ENCODE measurements around the gene VCP. TPM values are rescaled to one million over a fixed set of nuclear protein-coding genes. Genes with fewer than 3 reads are reported as not detected.

Gene VCP
- total RNA-seq, 8 experiments from 2014 or later = 112 to 342 (median 164) TPM

DNA sequence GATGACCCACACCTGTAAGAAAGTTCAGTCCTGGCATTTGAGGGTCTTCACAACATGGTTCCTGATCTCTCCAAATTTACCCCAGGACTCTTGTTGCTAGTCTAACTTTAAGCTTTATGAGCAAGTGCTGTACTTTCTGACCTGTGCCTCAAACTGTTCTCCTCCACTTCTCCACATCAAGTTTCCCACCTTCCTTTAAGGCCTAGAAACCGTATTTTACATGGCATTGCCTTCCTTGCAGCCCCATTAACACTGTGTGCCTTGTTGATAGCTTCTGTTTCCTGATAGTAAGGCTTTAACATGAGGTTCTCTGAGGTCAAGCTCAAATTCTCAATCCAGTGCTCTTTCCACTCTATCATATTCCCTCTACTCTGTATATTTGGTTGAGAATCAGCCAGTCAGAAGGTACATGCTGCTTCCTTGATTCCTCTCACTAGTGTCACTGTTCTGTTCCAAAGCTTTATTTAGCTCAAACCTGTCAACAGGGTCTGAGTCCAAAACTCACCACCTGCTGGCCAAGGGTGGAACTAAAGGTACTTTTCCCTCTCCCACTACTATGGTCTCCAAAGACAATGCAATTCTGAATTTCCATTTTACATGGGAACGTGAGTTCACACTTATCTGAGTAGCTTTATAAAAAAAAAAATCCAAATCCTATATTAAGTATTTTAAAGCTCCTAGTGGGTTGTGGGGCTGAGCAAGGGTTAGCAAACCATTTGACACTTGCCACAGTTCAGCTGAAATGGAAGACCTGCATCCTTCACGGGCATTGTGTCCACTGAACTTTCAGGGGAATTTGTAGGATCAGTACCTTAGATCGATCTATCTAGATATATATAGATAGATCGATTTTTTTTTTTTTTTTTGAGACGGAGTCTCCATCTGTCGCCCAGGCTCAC is 21.1 kb downstream of the VCP start:
- no peak overlapping the region for H3K4me3 ChIP-seq
- no peak overlapping the region for H3K27ac ChIP-seq
- in situ Hi-C loops (cut with MboI; ENCODE audit: low pct_unique_long_range_greater_than_20kb in 2 of 9, low sequenced_read_pairs in 9 of 9, unreplicated experiment in 9 of 9) = no loop called here
- WGBS, 10 experiments = 80 to 100% (median 86%) methylated on average over 2 to 7 of the region's 7 CpGs; no CpG with 5 or more reads in 1 of the 10 experiments
- no peaks in the 10 kb centered on the region for H3K4me1 ChIP-seq (replicated peaks in 1 of 2)
- peak in 4 of 8 experiments; percentile 36 to 66 (median 50) for ATAC-seq (replicated peaks in 6 of 8)

DNA sequence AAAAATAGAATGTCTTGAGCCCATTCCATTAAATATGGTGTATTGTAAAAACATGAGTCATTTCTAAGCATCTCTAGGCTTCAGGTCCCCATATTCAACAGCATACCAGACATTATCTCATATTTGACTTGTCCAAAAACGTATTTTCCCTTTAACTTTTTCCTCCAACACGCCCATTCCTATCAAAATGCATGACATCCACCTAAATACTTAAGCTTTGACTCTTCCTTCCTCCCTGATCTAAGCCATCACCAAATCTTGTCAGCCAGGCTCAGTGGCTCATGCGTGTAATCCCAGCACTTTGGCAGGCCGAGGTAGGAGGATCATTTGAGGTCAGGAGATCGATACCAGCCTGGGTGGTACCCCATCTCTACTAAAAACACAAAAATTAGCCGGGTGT is 23.9 kb downstream of the VCP start:
- no peaks in the 10 kb centered on the region for H3K4me1 ChIP-seq (replicated peaks in 1 of 2)
- no peak overlapping the region for H3K27ac ChIP-seq
- no peak overlapping the region for H3K4me3 ChIP-seq
- 29 to 100% (median 90%) methylated on average over 1 to 6 of the region's 6 CpGs for WGBS, 10 experiments
- in situ Hi-C loops (cut with MboI; ENCODE audit: low pct_unique_long_range_greater_than_20kb in 2 of 9, low sequenced_read_pairs in 9 of 9, unreplicated experiment in 9 of 9) = no loop called here
- no peak for ATAC-seq (replicated peaks in 6 of 8)

DNA sequence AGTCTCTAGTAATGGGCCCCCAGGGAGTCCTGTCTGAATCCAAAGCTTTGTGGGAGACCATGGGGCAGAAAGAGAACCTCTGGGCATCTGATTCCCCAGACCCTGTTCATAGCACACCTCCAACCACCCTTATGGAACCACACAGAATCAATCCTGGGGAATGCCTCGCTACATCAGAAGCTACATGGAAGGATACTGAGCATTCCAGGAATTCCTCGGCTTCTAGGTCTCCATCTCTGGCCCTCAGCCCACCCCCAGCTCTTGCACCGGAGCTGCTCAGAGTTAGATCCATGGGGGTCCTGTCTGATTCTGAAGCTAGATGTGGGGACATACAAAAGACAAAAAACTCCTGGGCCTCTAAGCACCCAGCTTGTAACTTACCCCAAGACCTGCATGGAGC is 28.4 kb downstream of the VCP start:
- in situ Hi-C loops (cut with MboI; ENCODE audit: low pct_unique_long_range_greater_than_20kb in 2 of 9, low sequenced_read_pairs in 9 of 9, unreplicated experiment in 9 of 9) = no loop called here
- ATAC-seq (replicated peaks in 6 of 8) = no peak
- Histone ChIP-seq H3K4me3 (no peak overlapping the region), H3K27ac (no peak overlapping the region), H3K4me1 (replicated peaks in 1 of 2) (no peaks in the 10 kb centered on the region)
- 80 to 100% (median 100%) methylated on average over 1 to 2 of the region's 3 CpGs; no CpG with 5 or more reads in 4 of the 10 experiments for WGBS, 10 experiments

DNA sequence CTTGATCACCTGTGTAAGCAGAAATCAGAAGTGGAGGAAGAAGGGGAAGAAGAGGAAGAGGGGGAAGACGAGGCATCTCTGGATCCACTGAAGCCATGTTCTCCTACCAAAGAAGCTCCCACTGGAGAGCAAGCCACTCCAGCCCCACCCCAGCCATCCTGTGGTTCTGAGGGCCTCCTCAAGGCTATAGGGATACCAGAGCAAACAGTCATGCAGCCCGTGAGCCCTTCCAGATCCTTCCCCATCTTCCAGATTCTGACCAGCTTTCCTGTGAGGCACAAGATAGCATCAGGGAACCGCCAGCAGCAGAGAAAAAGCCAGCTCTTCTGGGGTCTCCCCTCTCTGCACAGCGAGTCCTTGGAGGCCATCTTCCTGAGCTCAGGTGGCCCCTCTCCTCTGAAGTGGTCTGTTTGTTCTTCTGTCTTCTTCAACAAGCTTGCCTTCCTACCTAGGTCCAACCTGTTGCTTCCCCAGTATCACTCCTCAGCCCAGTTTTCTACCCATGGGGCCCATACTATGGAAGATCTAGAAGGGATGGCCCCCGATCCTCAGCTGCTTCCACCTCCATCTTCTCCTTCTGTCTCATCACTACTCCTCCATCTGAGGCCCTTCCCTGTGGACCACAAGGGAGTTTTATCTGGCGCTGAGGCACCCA is 29.4 kb downstream of the VCP start:
- ATAC-seq (replicated peaks in 6 of 8) = no peak
- Histone ChIP-seq H3K4me1 (replicated peaks in 1 of 2) (no peaks in the 10 kb centered on the region), H3K4me3 (no peak overlapping the region), H3K27ac (no peak overlapping the region)
- in situ Hi-C loops (cut with MboI; ENCODE audit: low pct_unique_long_range_greater_than_20kb in 2 of 9, low sequenced_read_pairs in 9 of 9, unreplicated experiment in 9 of 9) = no loop called here
- WGBS, 10 experiments = 83 to 100% (median 94%) methylated on average over 1 to 5 of the region's 6 CpGs; no CpG with 5 or more reads in 3 of the 10 experiments

DNA sequence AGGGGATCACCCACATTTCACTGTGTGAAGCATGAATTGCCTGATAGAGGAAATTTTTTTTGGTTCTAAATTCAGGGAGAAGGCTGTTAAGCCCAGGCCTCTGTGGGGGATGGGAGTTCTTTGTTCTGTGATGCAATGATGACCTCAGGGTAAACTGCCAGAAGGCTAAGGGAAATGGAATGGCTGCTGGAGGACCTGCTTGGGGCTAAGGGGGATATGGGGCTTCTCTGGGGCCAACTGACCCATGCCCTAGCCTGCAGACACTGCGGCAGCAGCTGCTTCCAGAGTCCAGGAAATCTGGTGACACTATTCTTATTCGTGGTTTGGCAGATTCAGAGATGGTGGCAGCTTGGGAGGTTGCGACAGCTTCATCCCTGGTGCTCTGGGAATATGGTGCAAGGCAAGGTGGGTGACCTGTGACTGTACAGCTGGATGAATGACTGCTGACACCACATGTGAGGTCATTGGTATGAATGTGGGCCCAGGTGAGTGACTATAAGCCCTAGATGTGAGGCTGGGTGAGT is 30.3 kb downstream of the VCP start:
- peak in 5 of 8 experiments; percentile 7 to 55 (median 32) for ATAC-seq (replicated peaks in 6 of 8)
- no peak overlapping the region for H3K4me3 ChIP-seq
- 75 to 100% (median 80%) methylated on average over 1 to 3 of the region's 3 CpGs; no CpG with 5 or more reads in 5 of the 10 experiments for WGBS, 10 experiments
- in situ Hi-C loops (cut with MboI; ENCODE audit: low pct_unique_long_range_greater_than_20kb in 2 of 9, low sequenced_read_pairs in 9 of 9, unreplicated experiment in 9 of 9) = no loop called here
- no peaks in the 10 kb centered on the region for H3K4me1 ChIP-seq (replicated peaks in 1 of 2)
- H3K27ac ChIP-seq = no peak overlapping the region

DNA sequence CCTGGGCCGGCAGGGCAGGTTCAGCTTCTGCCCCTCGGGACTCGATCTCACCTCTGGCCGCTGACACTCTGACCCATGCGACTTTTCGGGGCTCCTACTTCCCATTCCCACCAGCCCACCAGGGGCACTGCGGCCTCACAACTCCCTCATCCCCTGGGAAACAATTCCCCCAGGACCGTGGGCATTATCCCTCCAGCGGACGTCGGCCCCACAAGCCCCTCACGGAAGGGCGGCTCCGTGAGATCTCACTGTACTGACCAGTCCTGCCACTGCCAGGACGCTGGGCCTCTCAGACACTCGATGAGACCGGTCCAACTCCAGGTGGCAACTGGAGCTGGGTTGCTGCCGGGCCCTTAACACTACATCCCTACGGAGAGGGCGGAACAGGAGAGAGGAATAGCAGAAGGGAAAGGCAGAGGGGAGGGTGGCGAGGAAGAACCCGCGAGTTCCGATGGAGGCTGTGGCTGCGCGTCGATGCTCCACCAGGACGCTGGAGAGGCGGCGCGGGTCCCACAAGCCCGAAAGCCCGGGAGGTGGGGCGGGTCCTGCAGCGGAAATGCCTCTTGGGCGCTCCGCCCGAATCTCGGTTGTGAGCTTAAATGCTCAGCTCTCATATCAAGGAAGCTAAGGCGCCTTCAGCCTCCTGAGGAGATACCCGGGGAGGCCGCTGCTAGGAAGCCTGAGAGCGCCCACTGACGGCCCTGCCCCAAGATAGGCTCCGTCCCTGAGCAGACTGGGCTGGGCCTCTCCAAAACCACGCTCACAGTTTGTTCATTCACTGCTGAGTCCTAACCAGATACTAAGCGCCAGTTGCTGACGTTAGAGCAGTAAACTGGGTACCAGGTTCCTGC is 36.3 kb downstream of the VCP start:
- H3K4me3 ChIP-seq = no peak overlapping the region
- no peak overlapping the region for H3K27ac ChIP-seq
- in situ Hi-C loops (cut with MboI; ENCODE audit: low pct_unique_long_range_greater_than_20kb in 2 of 9, low sequenced_read_pairs in 9 of 9, unreplicated experiment in 9 of 9) = no loop called here
- WGBS, 10 experiments = 23 to 100% (median 93%) methylated on average over 2 to 24 of the region's 48 CpGs; no CpG with 5 or more reads in 4 of the 10 experiments
- peak in 2 of 8 experiments; percentile 84 to 93 for ATAC-seq (replicated peaks in 6 of 8)
- no peaks in the 10 kb centered on the region for H3K4me1 ChIP-seq (replicated peaks in 1 of 2)

DNA sequence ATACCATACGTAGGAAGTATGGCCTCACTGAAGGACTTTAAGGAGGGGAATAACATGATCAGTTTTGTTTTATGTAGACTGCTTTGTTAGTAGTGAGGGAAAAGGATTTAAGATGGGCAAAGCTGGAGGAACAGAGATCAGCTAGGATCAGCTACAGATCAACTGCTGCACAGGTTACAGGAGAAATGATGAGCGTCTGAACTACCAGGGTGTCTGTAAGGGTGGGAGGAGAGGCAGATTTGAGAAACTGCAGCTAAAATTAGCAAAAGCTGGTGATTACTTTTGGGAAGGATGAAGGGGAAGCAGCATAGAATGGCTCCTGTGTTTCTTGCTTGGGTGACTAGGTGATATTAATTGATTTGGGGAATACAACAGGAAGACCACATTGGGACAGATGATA is 39.3 kb downstream of the VCP start:
- in situ Hi-C loops (cut with MboI; ENCODE audit: low pct_unique_long_range_greater_than_20kb in 2 of 9, low sequenced_read_pairs in 9 of 9, unreplicated experiment in 9 of 9) = no loop called here
- 60 to 100% (median 100%) methylated on average over 1 to 2 of the region's 2 CpGs for WGBS, 10 experiments
- H3K27ac ChIP-seq = no peak overlapping the region
- H3K4me1 ChIP-seq (replicated peaks in 1 of 2) = no peaks in the 10 kb centered on the region
- no peak for ATAC-seq (replicated peaks in 6 of 8)
- no peak overlapping the region for H3K4me3 ChIP-seq

DNA sequence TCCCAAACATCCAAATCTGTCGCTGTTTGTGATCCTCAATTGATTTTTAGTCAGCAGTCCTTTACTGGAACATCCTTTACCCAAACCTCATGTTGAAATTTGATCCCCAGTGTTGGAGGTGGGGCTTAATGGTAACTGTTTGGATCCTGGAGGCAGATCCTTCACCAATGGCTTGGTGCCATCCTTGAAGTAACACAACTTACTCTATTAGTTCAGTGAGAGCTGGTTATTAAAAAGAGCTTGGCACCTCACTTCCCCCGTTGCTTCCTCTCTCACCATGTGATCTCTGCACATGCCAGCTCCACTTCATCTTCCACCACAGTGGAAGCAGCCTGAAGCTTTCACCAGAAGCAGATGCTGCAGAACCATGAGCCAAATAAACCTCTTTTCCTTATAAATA is 42.6 kb downstream of the VCP start:
- Histone ChIP-seq H3K4me3 (no peak overlapping the region), H3K27ac (no peak overlapping the region), H3K4me1 (replicated peaks in 1 of 2) (no peaks in the 10 kb centered on the region)
- ATAC-seq (replicated peaks in 6 of 8) = peak in 1 of 8 experiments; percentile 23
- WGBS, 10 experiments = 50 to 100% (median 90%) methylated on average over 1 to 2 of the region's 2 CpGs; no CpG with 5 or more reads in 3 of the 10 experiments
- in situ Hi-C loops (cut with MboI; ENCODE audit: low pct_unique_long_range_greater_than_20kb in 2 of 9, low sequenced_read_pairs in 9 of 9, unreplicated experiment in 9 of 9) = no loop called here

DNA sequence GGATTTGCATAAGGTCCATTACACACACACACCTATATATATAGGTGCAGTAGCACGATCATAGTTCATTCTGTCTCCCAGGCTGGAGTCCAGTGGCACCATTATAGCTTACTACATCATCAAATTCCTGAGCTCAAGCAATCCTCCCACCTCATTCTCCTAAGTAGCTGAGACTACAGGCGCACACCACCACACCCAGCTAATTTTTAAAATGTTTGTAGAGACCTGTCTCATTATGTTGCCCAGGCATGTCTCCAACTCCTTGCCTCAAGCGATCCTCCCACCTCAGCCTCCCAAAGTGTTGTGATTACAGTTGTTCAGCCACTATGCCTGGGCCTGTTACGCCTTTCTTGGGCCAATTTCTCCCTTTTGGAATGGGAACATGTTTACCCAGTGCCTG is 43.2 kb downstream of the VCP start:
- Histone ChIP-seq H3K27ac (no peak overlapping the region), H3K4me1 (replicated peaks in 1 of 2) (no peaks in the 10 kb centered on the region), H3K4me3 (no peak overlapping the region)
- in situ Hi-C loops (cut with MboI; ENCODE audit: low pct_unique_long_range_greater_than_20kb in 2 of 9, low sequenced_read_pairs in 9 of 9, unreplicated experiment in 9 of 9) = no loop called here
- WGBS, 10 experiments = 60 to 95% (median 80%) methylated on average over 1 to 3 of the region's 4 CpGs; no CpG with 5 or more reads in 4 of the 10 experiments
- peak in 1 of 8 experiments; percentile 30 for ATAC-seq (replicated peaks in 6 of 8)

DNA sequence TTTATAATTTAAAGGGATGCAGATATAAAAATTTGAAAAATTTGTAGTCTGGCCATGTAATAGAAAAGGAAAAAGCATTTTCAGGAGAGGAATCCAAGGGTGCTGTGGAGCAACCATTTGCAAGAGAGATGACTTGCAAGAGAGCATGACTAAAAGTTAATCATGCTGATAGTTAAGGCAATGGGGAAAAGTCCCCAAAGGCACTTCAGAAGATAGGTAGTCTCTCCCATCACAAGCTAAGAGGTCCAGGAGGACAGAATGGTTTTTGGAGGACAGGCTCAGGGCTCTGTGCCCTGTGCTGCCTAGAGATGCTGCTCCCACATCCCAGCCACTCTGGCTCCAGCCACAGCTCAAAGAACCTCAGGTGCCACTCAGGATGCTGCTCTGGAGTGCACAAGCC is 44.1 kb downstream of the VCP start:
- in situ Hi-C loops (cut with MboI; ENCODE audit: low pct_unique_long_range_greater_than_20kb in 2 of 9, low sequenced_read_pairs in 9 of 9, unreplicated experiment in 9 of 9) = no loop called here
- H3K4me3 ChIP-seq = no peak overlapping the region
- H3K4me1 ChIP-seq (replicated peaks in 1 of 2) = no peaks in the 10 kb centered on the region
- ATAC-seq (replicated peaks in 6 of 8) = no peak
- H3K27ac ChIP-seq = no peak overlapping the region

DNA sequence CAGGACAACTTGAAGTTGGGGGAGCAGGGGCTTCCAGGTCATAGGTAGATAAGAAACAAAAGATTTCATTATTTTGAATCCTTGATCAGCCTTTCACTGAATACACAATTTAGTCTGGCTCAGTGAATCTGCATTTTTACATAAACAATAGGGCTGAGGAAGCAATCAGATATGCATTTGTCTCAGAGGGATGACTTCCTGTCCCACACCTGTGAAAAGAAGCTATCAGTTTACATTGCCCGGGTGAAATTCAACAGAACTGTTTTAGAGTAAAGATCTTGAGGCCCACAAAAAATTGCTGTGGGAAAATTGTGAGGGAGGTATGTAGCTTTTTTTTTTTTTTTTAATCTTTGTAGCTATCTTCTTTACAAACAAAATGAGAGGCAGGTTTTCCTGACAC is 44.6 kb downstream of the VCP start:
- WGBS, 10 experiments = 0 to 71% (median 33%) methylated on average over 1 of the region's 1 CpG; no CpG with 5 or more reads in 3 of the 10 experiments
- Histone ChIP-seq H3K4me1 (replicated peaks in 1 of 2) (no peaks in the 10 kb centered on the region), H3K27ac (no peak overlapping the region), H3K4me3 (no peak overlapping the region)
- in situ Hi-C loops (cut with MboI; ENCODE audit: low pct_unique_long_range_greater_than_20kb in 2 of 9, low sequenced_read_pairs in 9 of 9, unreplicated experiment in 9 of 9) = no loop called here
- peak in 2 of 8 experiments; percentile 47 to 51 for ATAC-seq (replicated peaks in 6 of 8)

DNA sequence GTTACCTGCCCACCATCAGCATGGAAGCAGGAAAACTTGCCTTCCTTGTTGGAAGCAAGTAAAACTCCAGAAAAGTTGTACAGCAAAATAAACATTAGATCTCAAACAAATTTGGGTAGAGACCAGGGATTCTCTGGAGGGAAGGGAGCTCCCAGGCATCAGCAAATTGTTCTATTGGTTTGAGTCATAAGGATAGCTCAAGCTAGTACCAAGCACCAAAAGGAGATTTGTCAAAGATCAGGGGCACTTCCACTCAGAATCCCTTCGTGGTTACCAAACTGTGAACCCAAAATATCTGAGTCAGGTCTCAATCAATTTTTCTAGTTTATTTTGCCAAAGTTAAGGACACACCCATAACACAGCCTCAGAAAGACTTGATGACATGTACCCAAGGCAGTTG is 45.1 kb downstream of the VCP start:
- H3K4me3 ChIP-seq = no peak overlapping the region
- 17 to 100% (median 60%) methylated on average over 1 of the region's 1 CpG; no CpG with 5 or more reads in 7 of the 10 experiments for WGBS, 10 experiments
- H3K4me1 ChIP-seq (replicated peaks in 1 of 2) = no peaks in the 10 kb centered on the region
- no peak overlapping the region for H3K27ac ChIP-seq
- ATAC-seq (replicated peaks in 6 of 8) = peak in 1 of 8 experiments; percentile 26
- in situ Hi-C loops (cut with MboI; ENCODE audit: low pct_unique_long_range_greater_than_20kb in 2 of 9, low sequenced_read_pairs in 9 of 9, unreplicated experiment in 9 of 9) = no loop called here
